HFFc6 (cell line): ENCODE measurements around the gene ATP9B. TPM values are rescaled to one million over a fixed set of nuclear protein-coding genes. Genes with fewer than 3 reads are reported as not detected.

ENCODE experiments used
- DNase-seq: peaks from one replicate; pipeline ENCODE4 v3.0.0-alpha.2; 2018
- H3K27ac Mint-ChIP-seq: 2 replicates; pipeline ENCODE4 v1.8.0; 2020; ENCODE audit warnings: mild to moderate bottlenecking, mixed read lengths
- H3K27me3 Mint-ChIP-seq: 2 replicates; pipeline ENCODE4 v1.8.0; 2021; ENCODE audit warnings: mild to moderate bottlenecking, moderate library complexity, mixed read lengths; ENCODE audit not compliant: insufficient read depth
- H3K36me3 Mint-ChIP-seq: 2 replicates; pipeline ENCODE4 v1.8.0; 2021; ENCODE audit warnings: low read depth, mixed read lengths
- H3K4me1 Mint-ChIP-seq: 2 replicates; pipeline ENCODE4 v1.8.0; 2020; ENCODE audit warnings: low read depth, mixed read lengths
- H3K4me3 Mint-ChIP-seq: 2 replicates; pipeline ENCODE4 v1.8.0; 2020; ENCODE audit warnings: mild to moderate bottlenecking, moderate library complexity, mixed read lengths
- H3K9me3 Mint-ChIP-seq: 2 replicates; pipeline ENCODE4 v1.8.0; 2020; ENCODE audit warnings: mild to moderate bottlenecking, mixed read lengths
- total RNA-seq, 6 experiments: library from RNA; stranded (reverse); fragmentation: NEBNext Ultra II Directional; extraction: Animal tissue kit (Norgen Biotek cat#: 25700); gene quantifications; 2 replicates in 1 of 6; 3 replicates in 5 of 6; pipeline ENCODE4 v1.2.3, GENCODE V29; 2021
- TF ChIP-seq, protein P1 (sequence below): fragments of 200-600 bp; sonication (generic); IDR thresholded peaks from 2 replicates; pipeline ENCODE4 v1.5.0; 2021; ENCODE audit warnings: antibody characterized with exemption, mild to moderate bottlenecking

The ATP9B gene
- total RNA-seq, 6 experiments from 2014 or later, result 9.0 to 11.2 (median 10.5) TPM

DNA sequence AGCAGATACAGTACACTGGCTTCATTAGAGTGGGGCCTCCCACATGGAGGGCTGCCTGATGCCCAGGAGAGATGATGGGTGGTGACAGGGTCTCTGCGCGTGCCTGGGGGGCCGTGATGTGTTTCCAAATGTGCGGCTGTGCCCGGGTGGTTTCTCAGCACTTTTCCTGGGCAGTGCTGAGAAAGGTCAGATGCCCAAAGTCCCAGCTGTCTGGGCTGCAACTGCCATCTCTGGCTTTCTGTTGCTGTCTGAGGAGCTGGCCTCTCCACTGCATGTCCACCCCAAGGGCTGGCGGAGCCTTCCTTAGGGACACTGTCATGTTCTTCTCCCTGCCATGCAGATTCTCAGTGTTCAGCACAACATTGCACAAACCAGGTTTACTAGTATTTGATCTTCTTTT, 263.9 kb downstream of the ATP9B start:
- Mint-ChIP-seq H3K9me3 (peaks cover 2% of the 10 kb centered on the region; the same call in 1 of the 2 replicates), H3K27me3 (no peaks in the 10 kb centered on the region), H3K4me1 (no peaks in the 10 kb centered on the region), H3K4me3 (no peak overlapping the region), H3K27ac (no peak overlapping the region), H3K36me3 (no peaks in the 10 kb centered on the region; the same call in 1 of the 2 replicates)
- TF ChIP-seq, protein P1, sequence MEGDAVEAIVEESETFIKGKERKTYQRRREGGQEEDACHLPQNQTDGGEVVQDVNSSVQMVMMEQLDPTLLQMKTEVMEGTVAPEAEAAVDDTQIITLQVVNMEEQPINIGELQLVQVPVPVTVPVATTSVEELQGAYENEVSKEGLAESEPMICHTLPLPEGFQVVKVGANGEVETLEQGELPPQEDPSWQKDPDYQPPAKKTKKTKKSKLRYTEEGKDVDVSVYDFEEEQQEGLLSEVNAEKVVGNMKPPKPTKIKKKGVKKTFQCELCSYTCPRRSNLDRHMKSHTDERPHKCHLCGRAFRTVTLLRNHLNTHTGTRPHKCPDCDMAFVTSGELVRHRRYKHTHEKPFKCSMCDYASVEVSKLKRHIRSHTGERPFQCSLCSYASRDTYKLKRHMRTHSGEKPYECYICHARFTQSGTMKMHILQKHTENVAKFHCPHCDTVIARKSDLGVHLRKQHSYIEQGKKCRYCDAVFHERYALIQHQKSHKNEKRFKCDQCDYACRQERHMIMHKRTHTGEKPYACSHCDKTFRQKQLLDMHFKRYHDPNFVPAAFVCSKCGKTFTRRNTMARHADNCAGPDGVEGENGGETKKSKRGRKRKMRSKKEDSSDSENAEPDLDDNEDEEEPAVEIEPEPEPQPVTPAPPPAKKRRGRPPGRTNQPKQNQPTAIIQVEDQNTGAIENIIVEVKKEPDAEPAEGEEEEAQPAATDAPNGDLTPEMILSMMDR, result no peak
- no peak for DNase-seq

DNA sequence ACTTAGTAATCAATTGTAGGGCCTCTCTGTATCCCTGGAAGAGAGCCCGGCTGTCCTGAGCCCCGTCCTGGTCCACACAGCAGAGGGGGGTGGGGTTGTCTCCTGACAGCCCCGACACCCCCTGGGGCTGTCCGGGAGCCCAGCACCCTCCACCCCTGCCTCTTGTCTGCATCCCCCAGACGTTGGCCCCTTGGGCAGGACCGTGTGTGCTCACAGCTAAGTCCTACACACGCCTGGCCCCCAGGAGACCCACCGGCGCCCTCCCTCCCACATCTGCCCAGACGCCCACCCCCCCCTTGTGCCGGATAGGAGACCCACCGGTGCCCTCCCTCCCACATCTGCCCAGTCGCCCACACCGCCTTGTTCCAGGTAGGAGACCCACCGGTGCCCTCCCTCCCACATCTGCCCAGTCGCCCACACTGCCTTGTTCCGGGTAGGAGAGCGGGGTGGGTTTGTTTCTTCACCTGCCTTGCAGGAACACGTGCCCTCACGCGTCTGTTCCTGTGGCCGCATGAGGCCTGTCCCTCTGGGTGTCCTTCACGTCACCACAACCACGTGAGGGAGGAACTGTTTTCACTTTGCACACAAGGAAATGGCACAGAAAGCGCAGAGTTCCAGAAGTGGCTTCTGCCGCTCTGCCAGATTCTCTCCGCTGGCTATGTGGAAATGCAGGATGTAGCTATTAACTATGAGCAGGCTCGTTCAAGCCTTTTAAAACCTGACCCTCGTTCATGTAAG, 265.5 kb downstream of the ATP9B start:
- Mint-ChIP-seq H3K9me3 (peaks cover 5% of the 10 kb centered on the region; the same call in 1 of the 2 replicates), H3K27me3 (no peaks in the 10 kb centered on the region), H3K4me1 (no peaks in the 10 kb centered on the region), H3K4me3 (no peak overlapping the region), H3K36me3 (peaks cover 15% of the 10 kb centered on the region), H3K27ac (no peak overlapping the region)
- DNase-seq, result no peak
- TF ChIP-seq, protein P1, result no peak

DNA sequence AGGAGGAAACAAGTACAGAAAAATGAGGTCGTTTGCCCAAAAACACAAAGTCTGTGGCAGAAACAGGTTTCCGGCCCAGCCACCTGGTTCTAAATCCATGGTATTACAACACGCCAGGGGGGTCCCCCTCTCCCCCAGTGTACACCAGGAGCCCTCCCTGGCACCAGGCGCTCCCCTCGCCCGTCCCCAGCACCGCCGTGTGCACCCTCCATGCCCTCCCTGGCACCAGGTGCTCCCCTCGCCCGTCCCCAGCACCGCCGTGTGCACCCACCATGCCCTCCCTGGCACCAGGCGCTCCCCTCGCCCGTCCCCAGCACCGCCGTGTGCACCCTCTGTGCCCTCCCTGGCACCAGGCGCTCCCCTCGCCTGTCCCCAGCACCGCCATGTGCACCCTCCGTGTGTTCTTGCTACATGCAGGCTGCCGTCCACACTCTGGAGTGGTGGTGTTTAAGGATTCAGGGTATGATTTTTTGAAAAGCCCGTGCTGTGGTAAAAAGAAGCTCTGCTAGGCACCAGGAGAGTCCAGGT, 266.7 kb downstream of the ATP9B start:
- no peaks in the 10 kb centered on the region for H3K27me3 Mint-ChIP-seq
- no peaks in the 10 kb centered on the region for H3K4me1 Mint-ChIP-seq
- H3K4me3 Mint-ChIP-seq, result no peak overlapping the region
- H3K9me3 Mint-ChIP-seq, result peaks cover 5% of the 10 kb centered on the region; the same call in 1 of the 2 replicates
- no peak overlapping the region for H3K27ac Mint-ChIP-seq
- DNase-seq, result no peak
- TF ChIP-seq, protein P1, result no peak
- H3K36me3 Mint-ChIP-seq, result peaks cover 16% of the 10 kb centered on the region

DNA sequence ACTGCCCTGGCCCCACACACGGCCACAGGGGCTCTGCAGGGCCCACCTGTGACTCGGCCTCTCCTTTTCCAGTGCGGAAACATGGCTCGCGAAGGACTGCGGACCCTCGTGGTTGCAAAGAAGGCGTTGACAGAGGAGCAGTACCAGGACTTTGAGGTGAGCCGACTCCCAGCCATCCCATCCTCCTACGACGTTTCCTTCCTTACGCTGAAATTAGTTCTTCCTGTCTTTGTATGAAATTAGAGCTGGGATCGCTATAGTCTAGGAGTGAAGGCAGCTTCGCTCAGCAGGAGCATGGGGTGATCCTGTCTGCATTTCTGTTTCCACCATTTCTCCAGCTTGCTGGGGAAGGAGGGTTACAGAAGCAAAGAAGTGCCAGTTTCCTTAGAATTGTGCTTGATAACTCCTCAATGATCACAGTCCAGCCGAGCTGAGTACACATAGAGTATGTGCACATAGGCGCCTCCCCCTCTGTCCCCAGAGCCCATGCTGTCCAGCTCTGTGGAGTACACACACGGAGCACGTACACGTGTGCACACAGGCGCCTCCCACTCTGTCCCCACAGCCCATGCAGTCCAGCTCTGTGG, 267.5 kb downstream of the ATP9B start:
- DNase-seq, result no peak
- H3K4me3 Mint-ChIP-seq, result no peak overlapping the region
- no peak overlapping the region for H3K27ac Mint-ChIP-seq
- H3K27me3 Mint-ChIP-seq, result no peaks in the 10 kb centered on the region
- H3K4me1 Mint-ChIP-seq, result no peaks in the 10 kb centered on the region
- H3K36me3 Mint-ChIP-seq, result peaks cover 16% of the 10 kb centered on the region
- TF ChIP-seq, protein P1, result no peak
- H3K9me3 Mint-ChIP-seq, result peaks cover 5% of the 10 kb centered on the region; the same call in 1 of the 2 replicates

DNA sequence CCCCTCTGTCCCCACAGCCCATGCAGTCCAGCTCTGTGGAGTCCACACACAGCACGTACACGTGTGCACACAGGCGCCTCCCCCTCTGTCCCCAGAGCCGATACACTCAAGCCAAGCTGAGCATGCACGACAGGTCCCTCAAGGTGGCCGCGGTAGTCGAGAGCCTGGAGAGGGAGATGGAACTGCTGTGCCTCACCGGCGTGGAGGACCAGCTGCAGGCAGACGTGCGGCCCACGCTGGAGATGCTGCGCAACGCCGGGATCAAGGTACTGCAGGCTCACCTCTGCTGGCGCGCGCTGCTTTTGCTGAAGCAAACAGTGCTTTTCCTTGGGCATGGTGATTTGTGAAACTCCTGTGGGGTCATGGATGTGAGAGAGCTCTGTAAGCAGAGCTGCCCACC, 268.0 kb downstream of the ATP9B start:
- Mint-ChIP-seq H3K27ac (no peak overlapping the region), H3K27me3 (no peaks in the 10 kb centered on the region), H3K36me3 (peaks cover 16% of the 10 kb centered on the region), H3K9me3 (peaks cover 5% of the 10 kb centered on the region; the same call in 1 of the 2 replicates), H3K4me3 (no peak overlapping the region), H3K4me1 (no peaks in the 10 kb centered on the region)
- no peak for DNase-seq
- TF ChIP-seq, protein P1, result no peak
